ENCODE data around the gene ENTR1. TPM values are rescaled to one million over a fixed set of nuclear protein-coding genes. Genes with fewer than 3 reads are reported as not detected.

Gene ENTR1
- total and polyA plus RNA-seq, 2 of the 13 experiments (the other 11 are each of a cell fraction or from before 2014, with no cell fraction given): 70.1 to 76.4 TPM

GRCh38 chr9:136364942-136365774 lies 45.3 kb downstream of the ENTR1 start (continued):
- TF ChIP-seq CSRNP1 (CRISPR knock-in tag; IDR thresholded peaks at IDR 0.05): no peak

- Histone ChIP-seq H3K9ac (ENCODE audit: insufficient read depth, low read depth, low read length) (peak overlapping the region; percentile 34), H3K79me2 (ENCODE audit: insufficient read depth, low read length) (no peaks in the 10 kb centered on the region), H3K4me1 (ENCODE audit: insufficient read depth, low read length) (peaks cover 25% of the 10 kb centered on the region), H4K20me1 (ENCODE audit: insufficient read depth, low read length) (no peaks in the 10 kb centered on the region), H3K9me3 (ENCODE audit: low read length) (no peaks in the 10 kb centered on the region), H3K36me3 (replicated peaks in 1 of 2; ENCODE audit: control insufficient read depth in 1 of 2, insufficient read depth in 2 of 2, low read length in 2 of 2) (no peaks in the 10 kb centered on the region), H2AFZ (ENCODE audit: low read length) (no peak overlapping the region), H3K4me3 (replicated peaks in 1 of 3; ENCODE audit: insufficient read depth in 1 of 3, low read depth in 2 of 3, low read length in 3 of 3) (peak overlapping the region in 1 of 3 experiments; percentile 89; a peak in 2 of 6 replicates), H3K4me2 (ENCODE audit: low read depth, low read length) (peak overlapping the region; percentile 50), H3K27me3 (ENCODE audit: control insufficient read depth in 1 of 2, insufficient read depth in 2 of 2, low read length in 2 of 2) (no peaks in the 10 kb centered on the region), H3K27ac (ENCODE audit: extremely low read length, insufficient read depth, low read length) (no peak overlapping the region)
- no peak for ATAC-seq
- in situ Hi-C loops (cut with HindIII; ENCODE audit: extremely low pct_ligation_motif_present, low pct_unique_long_range_greater_than_20kb): no loop called here
- no TSS peak for BruUV-seq (replicated peaks)
- CTCF ChIA-PET (ENCODE audit: low intra/inter-chr PET ratio, low total read pairs): interaction anchor here (0.8 to 2.1 kb wide), 4 partner anchors 9 to 52 kb away, joined by 4 to 13 read pairs (median 7); partner anchors contain the start of gene CARD9
- no peak for FAIRE-seq
- POLR2A ChIA-PET: interaction anchor here (0.7 to 2.8 kb wide), 10 partner anchors 9 to 280 kb away, joined by 3 to 73 read pairs (median 6); partner anchors contain the start of genes CARD9, ENTR1 and PMPCA
- DNase-seq (ENCODE audit: low spot score): no peak
- intact Hi-C loops (cut with micrococcal nuclease; ENCODE audit: unreplicated experiment): loop anchor here (2.0 kb wide), 1 partner anchor 19 kb away; no protein-coding TSS in a partner anchor
- WGBS (ENCODE audit: low lambda C conversion rate): 78% methylated on average over 39 of the region's 54 CpGs
- TF ChIP-seq MLLT10 (CRISPR knock-in tag; IDR thresholded peaks at IDR 0.05) (no peak), ZNF775 (CRISPR knock-in tag; IDR thresholded peaks at IDR 0.05; ENCODE audit: borderline replicate concordance) (no peak), FOXA1 (IDR thresholded peaks at IDR 0.05) (no peak), FOXA1 (CRISPR knock-in tag; IDR thresholded peaks at IDR 0.05) (no peak), ZNF383 (CRISPR knock-in tag; IDR thresholded peaks at IDR 0.05; ENCODE audit: borderline replicate concordance) (0 out of 2 replicates have a peak, but pooled peaks have one; percentile 26), ZNF20 (CRISPR knock-in tag; IDR thresholded peaks at IDR 0.05) (no peak), AGO2 (optimal IDR thresholded peaks at IDR 0.05; ENCODE audit: low read depth, low read length) (peak; percentile 94), AGO1 (IDR thresholded peaks at IDR 0.05; ENCODE audit: low read depth, low read length, poor library complexity, severe bottlenecking) (peak; percentile 19), PBX2 (CRISPR knock-in tag; IDR thresholded peaks at IDR 0.05) (no peak), MLX (CRISPR knock-in tag; IDR thresholded peaks at IDR 0.05) (no peak), ZNF615 (CRISPR knock-in tag; IDR thresholded peaks at IDR 0.05; ENCODE audit: borderline replicate concordance) (no peak), PTBP1 (IDR thresholded peaks at IDR 0.05; ENCODE audit: low read depth, low read length, poor library complexity, severe bottlenecking) (no peak), DNMT3B (CRISPR knock-in tag; conservative IDR thresholded peaks at IDR 0.05) (no peak), ZNF460 (CRISPR knock-in tag; IDR thresholded peaks at IDR 0.05; ENCODE audit: borderline replicate concordance) (no peak), SIN3B (IDR thresholded peaks at IDR 0.05; ENCODE audit: low read length) (no peak)
These were observed 46.3 kb downstream of the ENTR1 start for GRCh38 chr9:136363949-136364748.

All from HepG2 (cell line).